Skin epidermis (tissue), 12 donors: ENCODE measurements around the gene HACD4.
"Not testable (repeated sequence)": the region's sequence is repeated elsewhere in the genome, so short reads cannot be mapped to it uniquely, and the experiment has no call there.

Experiments
- H3K27ac ChIP-seq, 21 experiments: fragments of 200-600 bp; sonication (generic) in 11 of 21; one replicate each; pipeline ENCODE4 v1.5.0; 2020; ENCODE audit warnings: mild to moderate bottlenecking in 3 of 21, inconsistent platforms in 2 of 21, moderate library complexity in 2 of 21
- H3K4me3 ChIP-seq, 7 experiments: fragments of 200-600 bp; sonication (generic) in 2 of 7; one replicate each; pipeline ENCODE4 v1.5.0; 2020; ENCODE audit warnings: inconsistent platforms in 2 of 7, mild to moderate bottlenecking in 2 of 7, moderate library complexity in 1 of 7

The HACD4 gene

GRCh38 chr9:20978249-20978648 is 53.2 kb downstream of the HACD4 start:
- no peak overlapping the region for H3K4me3 ChIP-seq
- H3K27ac ChIP-seq = no peak overlapping the region

DNA sequence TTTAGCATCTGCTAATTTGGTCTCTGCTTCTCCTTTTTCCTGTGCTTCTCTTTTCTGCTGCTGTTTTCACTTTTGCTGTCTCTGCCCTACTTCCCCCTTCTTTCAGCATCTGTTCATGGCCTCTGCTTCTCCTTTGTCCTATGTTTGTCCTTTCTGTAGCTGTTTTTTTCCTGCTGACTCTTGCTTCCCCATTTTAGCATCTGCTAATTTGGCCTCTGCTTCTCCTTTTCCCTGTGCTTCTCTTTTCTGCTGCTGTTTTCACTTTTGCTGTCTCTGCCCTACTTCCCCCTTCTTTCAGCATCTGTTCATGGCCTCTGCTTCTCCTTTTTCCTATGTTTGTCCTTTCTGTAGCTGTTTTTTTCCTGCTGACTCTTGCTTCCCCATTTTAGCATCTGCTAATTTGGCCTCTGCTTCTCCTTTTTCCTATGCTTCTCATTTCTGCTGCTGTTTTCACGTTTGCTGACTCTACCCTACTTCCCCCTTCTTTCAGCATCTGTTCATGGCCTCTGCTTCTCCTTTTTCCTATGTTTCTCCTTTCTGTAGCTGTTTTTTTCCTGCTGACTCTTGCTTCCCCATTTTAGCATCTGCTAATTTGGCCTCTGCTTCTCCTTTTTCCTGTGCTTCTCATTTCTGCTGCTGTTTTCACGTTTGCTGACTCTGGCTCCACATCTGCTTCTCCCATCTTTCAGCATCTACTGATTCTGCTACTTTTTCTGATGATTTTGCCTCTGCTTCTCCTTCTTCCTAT is 57.1 kb downstream of the HACD4 start:
- not testable (repeated sequence) for H3K4me3 ChIP-seq, H3K27ac ChIP-seq

GRCh38 chr9:20973246-20973947 is 58.0 kb downstream of the HACD4 start:
- H3K27ac ChIP-seq, H3K4me3 ChIP-seq: not testable (repeated sequence)

DNA sequence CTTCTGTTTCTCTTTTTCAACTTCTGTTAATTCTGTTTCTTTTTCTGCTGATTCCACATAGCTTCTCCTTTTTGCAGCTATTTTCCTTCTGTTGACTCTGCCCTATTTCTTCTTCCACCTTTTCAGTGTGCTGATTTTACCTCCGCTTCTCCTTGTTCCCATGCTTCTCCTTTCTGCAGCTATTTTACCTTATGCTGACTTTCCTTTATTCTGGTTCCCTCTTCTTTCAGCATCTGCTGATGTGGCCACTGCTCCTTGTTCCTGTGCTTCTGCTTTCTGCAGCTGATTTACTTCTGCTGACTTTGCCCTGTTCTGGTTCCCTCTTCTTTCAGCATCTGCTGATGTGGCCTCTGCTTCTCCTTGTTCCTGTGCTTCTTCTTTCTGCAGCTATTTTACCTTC is 58.8 kb downstream of the HACD4 start:
- H3K27ac ChIP-seq = no peak overlapping the region
- H3K4me3 ChIP-seq = no peak overlapping the region

GRCh38 chr9:20962536-20963225 is 68.8 kb downstream of the HACD4 start:
- no peak overlapping the region for H3K4me3 ChIP-seq
- no peak overlapping the region for H3K27ac ChIP-seq

DNA sequence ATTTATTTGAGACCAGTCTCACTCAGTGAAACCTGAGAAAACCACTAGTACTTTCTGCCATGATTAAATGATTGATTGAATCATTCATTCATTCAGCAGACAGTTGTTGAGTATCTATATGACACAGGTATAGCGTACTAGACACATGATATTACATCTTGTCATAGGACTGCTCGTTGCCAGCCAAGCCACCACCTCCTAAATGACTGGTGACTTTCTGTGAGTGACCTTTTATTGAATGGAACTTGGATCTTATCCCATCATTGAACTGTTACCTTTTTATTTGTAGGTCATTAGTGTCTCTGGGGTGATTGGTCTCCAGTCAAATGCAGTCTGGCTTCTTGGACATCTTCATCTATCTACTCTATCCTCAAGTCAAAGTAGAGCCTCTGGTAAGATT is 80.7 kb downstream of the HACD4 start:
- Histone ChIP-seq H3K4me3 (no peak overlapping the region), H3K27ac (no peak overlapping the region)
